OCI-LY3 (cell line): ENCODE data around the gene KBTBD8.

Source experiments
- H2AFZ ChIP-seq: fragments of 200-600, 300-600 bp; shearing (Covaris generic); 2 replicates; pipeline ENCODE4 v1.6.0; 2014; ENCODE audit warnings: antibody characterized with exemption, low read depth, low read length
- H3K27ac ChIP-seq: fragments of 200-600, 300-600 bp; sonication (generic); 2 replicates; pipeline ENCODE4 v1.5.1; 2014; ENCODE audit warnings: mild to moderate bottlenecking, low read length, moderate library complexity, mixed read lengths
- H3K27me3 ChIP-seq: fragments of 200-600, 300-600 bp; sonication (generic); 2 replicates; pipeline ENCODE4 v1.6.1; 2014; ENCODE audit warnings: low read depth, low read length, mixed read lengths
- H3K36me3 ChIP-seq: fragments of 200-600, 300-600 bp; sonication (generic); replicated peaks from 2 replicates; pipeline ENCODE3; 2014; ENCODE audit warnings: low read depth, low read length, mixed read lengths
- H3K4me1 ChIP-seq: fragments of 300-600, 200-600 bp; sonication (generic); 2 replicates; pipeline ENCODE4 v1.6.1; 2014; ENCODE audit warnings: low read length, mixed read lengths
- H3K4me2 ChIP-seq: fragments of 200-600, 300-600 bp; sonication (generic); 2 replicates; pipeline ENCODE4 v1.6.1; 2014; ENCODE audit warnings: low read length, mixed read lengths
- H3K4me3 ChIP-seq: fragments of 300-600, 200-600 bp; sonication (generic); 2 replicates; pipeline ENCODE4 v1.5.1; 2014; ENCODE audit warnings: antibody characterized with exemption, mild to moderate bottlenecking, low read length, moderate library complexity
- H3K79me2 ChIP-seq: fragments of 300-600, 200-600 bp; shearing (Covaris generic); 2 replicates; pipeline ENCODE4 v1.6.1; 2014; ENCODE audit warnings: mild to moderate bottlenecking, low read length, mixed read lengths
- H3K9ac ChIP-seq: fragments of 300-600, 200-600 bp; shearing (Covaris generic); 2 replicates; pipeline ENCODE4 v1.6.0; 2014; ENCODE audit warnings: mild to moderate bottlenecking, low read length, moderate library complexity
- H3K9me3 ChIP-seq: fragments of 200-600, 300-600 bp; shearing (Covaris generic); 2 replicates; pipeline ENCODE4 v1.6.1; 2014; ENCODE audit warnings: low read length, mixed read lengths; ENCODE audit not compliant: insufficient read depth
- H4K20me1 ChIP-seq: fragments of 200-600, 300-600 bp; sonication (generic); 2 replicates; pipeline ENCODE4 v1.6.1; 2016; ENCODE audit warnings: low read length, mixed read lengths; ENCODE audit not compliant: insufficient read depth
- EZH2phosphoT487 ChIP-seq: fragments of 200-600 bp; shearing (Covaris generic); IDR thresholded peaks from 2 replicates; pipeline ENCODE4 v1.6.1; 2018; ENCODE audit warnings: antibody characterized with exemption, mixed run types, low read depth
- TF ChIP-seq, protein P1 (sequence below): fragments of 200-600, 300-600 bp; sonication (generic); IDR thresholded peaks from 2 replicates; pipeline ENCODE4 v1.5.1; 2014; ENCODE audit warnings: antibody characterized with exemption, low read length, low read depth

The KBTBD8 gene

DNA sequence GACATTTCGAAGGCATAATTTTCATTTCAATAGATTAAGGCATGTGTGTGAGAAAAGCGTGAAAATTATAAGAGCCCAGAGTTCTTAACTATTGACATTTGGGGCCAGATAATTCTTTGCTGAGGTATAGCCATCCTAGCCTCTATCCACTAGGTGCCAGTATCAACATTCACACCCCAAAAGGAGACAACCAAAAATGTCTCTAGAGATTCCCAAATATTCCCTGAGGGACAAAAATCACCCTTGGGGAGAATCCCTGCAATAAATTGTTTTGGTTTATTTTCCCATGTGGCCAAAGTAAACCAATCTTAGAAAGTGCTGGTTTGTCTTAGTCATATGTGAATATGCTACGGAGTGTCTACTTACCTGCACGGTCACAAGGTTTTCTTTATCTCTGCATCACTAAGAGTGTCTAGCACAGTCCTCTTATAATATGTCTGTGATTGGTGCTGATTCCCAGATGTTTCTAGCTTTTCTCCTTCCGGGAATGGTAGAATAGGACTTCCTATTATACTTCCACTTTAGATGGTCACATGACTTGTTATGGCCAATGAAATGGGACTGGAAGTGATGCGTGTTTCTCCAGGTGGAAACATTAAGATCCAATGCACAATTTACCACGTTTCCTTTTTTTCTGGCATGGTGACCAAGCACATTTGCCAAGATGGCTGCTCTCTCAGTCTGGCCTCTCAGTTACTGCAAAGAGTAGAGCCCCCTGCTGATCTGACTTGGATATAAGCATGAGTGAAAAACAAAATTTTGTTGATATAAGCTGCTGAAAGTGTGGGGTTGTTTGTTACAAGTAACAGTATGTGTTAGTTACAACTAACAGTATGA is 8.0 kb upstream of the KBTBD8 start:
- no peaks in the 10 kb centered on the region for H3K79me2 ChIP-seq
- no peaks in the 10 kb centered on the region for H3K9me3 ChIP-seq
- peaks cover 13% of the 10 kb centered on the region for H3K4me1 ChIP-seq
- H3K4me2 ChIP-seq, result peak overlapping the region; percentile 82
- peak overlapping the region; percentile 82 for H3K4me3 ChIP-seq
- H3K27me3 ChIP-seq, result no peaks in the 10 kb centered on the region
- TF ChIP-seq, protein P1, sequence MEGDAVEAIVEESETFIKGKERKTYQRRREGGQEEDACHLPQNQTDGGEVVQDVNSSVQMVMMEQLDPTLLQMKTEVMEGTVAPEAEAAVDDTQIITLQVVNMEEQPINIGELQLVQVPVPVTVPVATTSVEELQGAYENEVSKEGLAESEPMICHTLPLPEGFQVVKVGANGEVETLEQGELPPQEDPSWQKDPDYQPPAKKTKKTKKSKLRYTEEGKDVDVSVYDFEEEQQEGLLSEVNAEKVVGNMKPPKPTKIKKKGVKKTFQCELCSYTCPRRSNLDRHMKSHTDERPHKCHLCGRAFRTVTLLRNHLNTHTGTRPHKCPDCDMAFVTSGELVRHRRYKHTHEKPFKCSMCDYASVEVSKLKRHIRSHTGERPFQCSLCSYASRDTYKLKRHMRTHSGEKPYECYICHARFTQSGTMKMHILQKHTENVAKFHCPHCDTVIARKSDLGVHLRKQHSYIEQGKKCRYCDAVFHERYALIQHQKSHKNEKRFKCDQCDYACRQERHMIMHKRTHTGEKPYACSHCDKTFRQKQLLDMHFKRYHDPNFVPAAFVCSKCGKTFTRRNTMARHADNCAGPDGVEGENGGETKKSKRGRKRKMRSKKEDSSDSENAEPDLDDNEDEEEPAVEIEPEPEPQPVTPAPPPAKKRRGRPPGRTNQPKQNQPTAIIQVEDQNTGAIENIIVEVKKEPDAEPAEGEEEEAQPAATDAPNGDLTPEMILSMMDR, result peak; percentile 96
- TF ChIP-seq EZH2phosphoT487, result no peak
- no peaks in the 10 kb centered on the region for H4K20me1 ChIP-seq
- peak overlapping the region; percentile 100 for H2AFZ ChIP-seq
- peak overlapping the region; percentile 85 for H3K9ac ChIP-seq
- no peaks in the 10 kb centered on the region for H3K36me3 ChIP-seq
- H3K27ac ChIP-seq, result peak overlapping the region; percentile 72

GRCh38 chr3:66991459-66991858 is 6.6 kb upstream of the KBTBD8 start:
- TF ChIP-seq, protein P1, result no peak
- TF ChIP-seq EZH2phosphoT487, result no peak
- Histone ChIP-seq H3K27me3 (no peaks in the 10 kb centered on the region), H3K9ac (no peak overlapping the region), H2AFZ (no peak overlapping the region), H3K36me3 (no peaks in the 10 kb centered on the region), H3K27ac (no peak overlapping the region), H3K4me2 (no peak overlapping the region), H3K79me2 (no peaks in the 10 kb centered on the region), H4K20me1 (no peaks in the 10 kb centered on the region), H3K4me1 (peaks cover 14% of the 10 kb centered on the region), H3K4me3 (no peak overlapping the region), H3K9me3 (no peaks in the 10 kb centered on the region)

DNA sequence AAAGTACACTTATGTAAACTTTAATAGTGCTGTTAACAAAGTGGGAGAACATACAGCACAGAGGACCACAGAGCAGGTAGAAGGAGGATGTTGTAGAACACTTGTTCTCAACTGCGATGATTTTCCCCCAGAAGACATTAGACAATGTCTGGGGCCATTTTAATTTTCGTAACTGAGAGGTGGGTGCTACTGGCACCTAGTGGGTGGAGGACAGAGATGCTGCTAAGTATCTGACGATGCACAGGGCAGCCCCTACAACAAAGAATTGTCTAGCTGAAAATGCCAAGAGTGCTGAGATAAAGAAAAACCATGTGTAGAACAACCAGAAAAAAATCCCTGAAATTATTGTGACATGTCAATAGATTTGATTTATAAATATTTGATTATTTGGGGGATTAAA is 5.0 kb upstream of the KBTBD8 start:
- Histone ChIP-seq H3K27ac (no peak overlapping the region), H3K27me3 (no peaks in the 10 kb centered on the region), H3K4me1 (peaks cover 25% of the 10 kb centered on the region), H4K20me1 (no peaks in the 10 kb centered on the region), H2AFZ (peak overlapping the region; percentile 39; the same call in 1 of the 2 replicates), H3K9ac (no peak overlapping the region), H3K36me3 (no peaks in the 10 kb centered on the region), H3K9me3 (no peaks in the 10 kb centered on the region), H3K4me2 (no peak overlapping the region), H3K79me2 (no peaks in the 10 kb centered on the region), H3K4me3 (no peak overlapping the region)
- TF ChIP-seq, protein P1, result peak; percentile 36
- TF ChIP-seq EZH2phosphoT487, result no peak

DNA sequence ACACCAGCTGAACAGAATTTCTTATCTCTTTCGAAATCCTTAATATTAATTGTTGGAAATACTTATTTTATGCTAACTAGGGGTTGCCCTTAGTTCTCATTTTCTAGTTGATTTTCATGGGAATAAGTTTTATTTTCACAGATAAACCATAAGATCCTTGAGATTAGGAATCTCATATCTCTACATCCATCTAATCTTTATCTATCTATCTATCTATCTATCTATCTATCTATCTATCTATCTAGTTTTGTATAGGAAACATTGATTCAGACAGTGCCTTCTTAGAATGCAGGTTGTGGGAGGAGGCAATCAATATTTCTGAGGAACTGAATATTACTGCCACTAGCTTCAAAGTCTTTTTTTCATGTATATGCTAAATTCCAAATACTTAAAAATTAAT is 3.5 kb upstream of the KBTBD8 start:
- peaks cover 14% of the 10 kb centered on the region for H3K79me2 ChIP-seq
- peaks cover 25% of the 10 kb centered on the region for H3K4me1 ChIP-seq
- no peaks in the 10 kb centered on the region for H3K27me3 ChIP-seq
- no peaks in the 10 kb centered on the region for H4K20me1 ChIP-seq
- no peaks in the 10 kb centered on the region for H3K36me3 ChIP-seq
- H3K27ac ChIP-seq, result no peak overlapping the region
- no peak overlapping the region for H3K4me2 ChIP-seq
- H2AFZ ChIP-seq, result no peak overlapping the region
- H3K4me3 ChIP-seq, result no peak overlapping the region
- no peaks in the 10 kb centered on the region for H3K9me3 ChIP-seq
- TF ChIP-seq EZH2phosphoT487, result no peak
- TF ChIP-seq, protein P1, result no peak
- H3K9ac ChIP-seq, result no peak overlapping the region
